Nephron progenitor cell (in vitro differentiated cells): ENCODE measurements around the gene GATC.

ENCODE experiments used
- DNase-seq: peaks from one replicate; pipeline ENCODE4 v3.0.0; 2021
- H3K27ac Mint-ChIP-seq: 2 replicates; pipeline ENCODE4 v1.8.0; 2021; ENCODE audit warnings: mild to moderate bottlenecking, moderate library complexity, mixed read lengths
- H3K27me3 Mint-ChIP-seq: 2 replicates; pipeline ENCODE4 v1.8.0; 2021; ENCODE audit warnings: mild to moderate bottlenecking, low read depth, mixed read lengths; ENCODE audit not compliant: poor library complexity
- H3K36me3 Mint-ChIP-seq: 2 replicates; pipeline ENCODE4 v1.8.0; 2021; ENCODE audit warnings: low read depth, mixed read lengths
- H3K4me1 Mint-ChIP-seq: 2 replicates; pipeline ENCODE4 v1.8.0; 2021; ENCODE audit warnings: mixed read lengths
- H3K4me3 Mint-ChIP-seq: 2 replicates; pipeline ENCODE4 v1.8.0; 2021; ENCODE audit warnings: mild to moderate bottlenecking, moderate library complexity, mixed read lengths
- H3K9me3 Mint-ChIP-seq: 2 replicates; pipeline ENCODE4 v1.8.0; 2021; ENCODE audit warnings: mild to moderate bottlenecking, moderate library complexity, mixed read lengths
- TF ChIP-seq, protein P1 (sequence below): fragments of 200-600 bp; sonication (generic); IDR thresholded peaks from 2 replicates; pipeline ENCODE4 v1.5.0; 2021; ENCODE audit warnings: antibody characterized with exemption

GATC gene

GRCh38 chr12:120455302-120455701 is 9.1 kb downstream of the GATC start:
- no peak overlapping the region for H3K27ac Mint-ChIP-seq
- DNase-seq, result no peak
- no peaks in the 10 kb centered on the region for H3K9me3 Mint-ChIP-seq
- no peaks in the 10 kb centered on the region for H3K27me3 Mint-ChIP-seq
- H3K36me3 Mint-ChIP-seq, result peaks cover 45% of the 10 kb centered on the region
- H3K4me1 Mint-ChIP-seq, result no peaks in the 10 kb centered on the region
- TF ChIP-seq, protein P1, sequence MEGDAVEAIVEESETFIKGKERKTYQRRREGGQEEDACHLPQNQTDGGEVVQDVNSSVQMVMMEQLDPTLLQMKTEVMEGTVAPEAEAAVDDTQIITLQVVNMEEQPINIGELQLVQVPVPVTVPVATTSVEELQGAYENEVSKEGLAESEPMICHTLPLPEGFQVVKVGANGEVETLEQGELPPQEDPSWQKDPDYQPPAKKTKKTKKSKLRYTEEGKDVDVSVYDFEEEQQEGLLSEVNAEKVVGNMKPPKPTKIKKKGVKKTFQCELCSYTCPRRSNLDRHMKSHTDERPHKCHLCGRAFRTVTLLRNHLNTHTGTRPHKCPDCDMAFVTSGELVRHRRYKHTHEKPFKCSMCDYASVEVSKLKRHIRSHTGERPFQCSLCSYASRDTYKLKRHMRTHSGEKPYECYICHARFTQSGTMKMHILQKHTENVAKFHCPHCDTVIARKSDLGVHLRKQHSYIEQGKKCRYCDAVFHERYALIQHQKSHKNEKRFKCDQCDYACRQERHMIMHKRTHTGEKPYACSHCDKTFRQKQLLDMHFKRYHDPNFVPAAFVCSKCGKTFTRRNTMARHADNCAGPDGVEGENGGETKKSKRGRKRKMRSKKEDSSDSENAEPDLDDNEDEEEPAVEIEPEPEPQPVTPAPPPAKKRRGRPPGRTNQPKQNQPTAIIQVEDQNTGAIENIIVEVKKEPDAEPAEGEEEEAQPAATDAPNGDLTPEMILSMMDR, result no peak
- H3K4me3 Mint-ChIP-seq, result no peak overlapping the region

DNA sequence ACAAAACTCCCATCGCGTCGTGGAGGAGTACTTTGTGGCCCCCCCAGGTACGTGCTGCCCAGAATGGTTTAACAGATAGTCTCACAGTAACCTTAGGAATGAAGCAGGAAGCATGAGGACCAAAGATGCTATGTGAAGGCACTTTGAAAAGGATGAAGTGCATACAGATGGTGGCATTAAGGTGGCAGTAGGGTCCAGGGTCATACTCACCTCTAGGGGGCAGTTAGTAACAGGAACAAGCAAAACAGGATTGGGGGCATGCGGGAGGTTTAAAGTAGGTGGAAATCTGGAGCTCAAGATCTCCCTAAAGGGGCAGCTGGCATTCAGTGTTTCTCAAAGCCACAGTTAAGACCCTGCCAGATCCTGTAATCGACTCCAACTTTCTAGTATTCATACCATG is 10.9 kb downstream of the GATC start:
- peak overlapping the region; percentile 66 for H3K27ac Mint-ChIP-seq
- TF ChIP-seq, protein P1, result no peak
- no peaks in the 10 kb centered on the region for H3K4me1 Mint-ChIP-seq
- DNase-seq, result no peak
- H3K36me3 Mint-ChIP-seq, result peaks cover 59% of the 10 kb centered on the region
- H3K4me3 Mint-ChIP-seq, result no peak overlapping the region
- H3K9me3 Mint-ChIP-seq, result no peaks in the 10 kb centered on the region
- H3K27me3 Mint-ChIP-seq, result no peaks in the 10 kb centered on the region

DNA sequence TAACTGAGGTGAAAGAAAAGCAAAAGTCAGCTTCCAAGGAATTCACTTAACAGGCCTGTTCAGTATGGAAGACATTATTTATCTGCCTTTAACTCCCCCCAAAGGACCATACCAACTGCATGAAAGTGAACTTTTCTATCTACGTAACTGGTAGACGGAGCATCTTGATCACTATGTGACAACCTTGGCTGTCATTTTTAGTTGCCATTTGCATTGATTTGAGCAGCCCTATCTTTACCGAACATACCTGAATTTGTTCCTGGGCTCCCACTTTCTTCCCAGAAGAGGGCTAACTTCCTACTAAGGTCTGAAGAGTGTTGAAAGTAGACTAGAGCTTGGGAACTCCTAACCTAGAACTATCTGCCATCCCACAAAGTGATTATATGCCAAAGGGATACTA is 13.9 kb downstream of the GATC start:
- no peak for DNase-seq
- Mint-ChIP-seq H3K27me3 (no peaks in the 10 kb centered on the region), H3K36me3 (peaks cover 80% of the 10 kb centered on the region), H3K9me3 (no peaks in the 10 kb centered on the region), H3K27ac (peak overlapping the region; percentile 73), H3K4me3 (no peak overlapping the region), H3K4me1 (no peaks in the 10 kb centered on the region)
- TF ChIP-seq, protein P1, result no peak

- Mint-ChIP-seq H3K27ac (peak overlapping the region; percentile 79), H3K4me1 (peaks cover 18% of the 10 kb centered on the region)
Measured at GRCh38 chr12:120462099-120462640, 15.9 kb downstream of the GATC start.

DNA sequence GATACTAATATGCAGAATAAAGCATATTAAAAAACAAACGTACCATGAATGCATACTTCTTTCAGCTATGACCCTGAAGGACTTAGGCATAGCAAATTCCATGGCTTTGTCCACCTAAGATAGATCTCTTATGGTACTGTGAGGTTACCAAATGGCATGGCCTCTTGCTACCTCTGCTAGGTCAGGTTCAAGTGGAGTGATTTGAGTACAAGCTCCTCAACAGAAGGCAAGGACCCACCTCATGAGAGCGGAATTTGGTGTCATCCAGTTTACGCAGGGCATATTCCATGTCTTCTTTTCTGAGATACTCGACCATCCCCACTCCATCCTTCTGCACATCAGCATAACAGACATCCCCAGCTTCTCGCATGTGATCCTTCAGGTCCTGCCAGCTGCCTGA is 17.5 kb downstream of the GATC start:
- no peak overlapping the region for H3K4me3 Mint-ChIP-seq
- DNase-seq, result no peak
- no peaks in the 10 kb centered on the region for H3K27me3 Mint-ChIP-seq
- peaks cover 82% of the 10 kb centered on the region for H3K36me3 Mint-ChIP-seq
- H3K9me3 Mint-ChIP-seq, result no peaks in the 10 kb centered on the region
- H3K27ac Mint-ChIP-seq, result peak overlapping the region; percentile 43
- H3K4me1 Mint-ChIP-seq, result peaks cover 33% of the 10 kb centered on the region
- TF ChIP-seq, protein P1, result no peak

More at GRCh38 chr12:120462099-120462640, 15.9 kb downstream of the GATC start:
- no peaks in the 10 kb centered on the region for H3K27me3 Mint-ChIP-seq
- no peak overlapping the region for H3K4me3 Mint-ChIP-seq
- no peak for DNase-seq
- TF ChIP-seq, protein P1, result no peak
- no peaks in the 10 kb centered on the region for H3K9me3 Mint-ChIP-seq
- H3K36me3 Mint-ChIP-seq, result peaks cover 82% of the 10 kb centered on the region

GRCh38 chr12:120465756-120466155 is 19.5 kb downstream of the GATC start:
- peaks cover 65% of the 10 kb centered on the region for H3K36me3 Mint-ChIP-seq
- H3K9me3 Mint-ChIP-seq, result no peaks in the 10 kb centered on the region
- H3K27ac Mint-ChIP-seq, result no peak overlapping the region
- no peak for DNase-seq
- H3K4me1 Mint-ChIP-seq, result peaks cover 41% of the 10 kb centered on the region
- H3K4me3 Mint-ChIP-seq, result no peak overlapping the region
- TF ChIP-seq, protein P1, result no peak
- peaks cover 2% of the 10 kb centered on the region for H3K27me3 Mint-ChIP-seq
